GM12891 (cell line): ENCODE measurements around the gene BNC2.

Experiments used
- DNase-seq: peaks from one replicate; pipeline ENCODE4 v3.0.0; 2011; ENCODE audit warnings: low spot score; ENCODE audit not compliant: insufficient read length
- FAIRE-seq: peaks from 2 replicates; lab custom pipeline; 2011; peaks lifted over from hg19 to GRCh38; lab: Jason Lieb, UNC
- PAX5 ChIP-seq: IDR thresholded peaks from 2 replicates; pipeline ENCODE4 v1.6.1; 2011; ENCODE audit warnings: low read length, moderate library complexity, mild to moderate bottlenecking; ENCODE audit not compliant: insufficient read depth, severe bottlenecking
- POLR2A ChIP-seq: IDR thresholded peaks from 2 replicates; pipeline ENCODE4 v1.6.1; 2011; ENCODE audit warnings: low read depth, low read length, control low read depth
- POLR2AphosphoS5 ChIP-seq: IDR thresholded peaks from 2 replicates; pipeline ENCODE4 v1.6.1; 2011; ENCODE audit warnings: low read depth, low read length, control low read depth
- POU2F2 ChIP-seq: IDR thresholded peaks from 2 replicates; pipeline ENCODE4 v1.6.1; 2011; ENCODE audit warnings: low read depth, mild to moderate bottlenecking, control low read depth, low read length, moderate library complexity
- SPI1 ChIP-seq: IDR thresholded peaks from 2 replicates; pipeline ENCODE4 v1.6.1; 2011; ENCODE audit warnings: low read depth, low read length, control low read depth
- TAF1 ChIP-seq: IDR thresholded peaks from 2 replicates; pipeline ENCODE4 v1.6.1; 2011; ENCODE audit warnings: low read depth, low read length, control low read depth

The BNC2 gene

DNA sequence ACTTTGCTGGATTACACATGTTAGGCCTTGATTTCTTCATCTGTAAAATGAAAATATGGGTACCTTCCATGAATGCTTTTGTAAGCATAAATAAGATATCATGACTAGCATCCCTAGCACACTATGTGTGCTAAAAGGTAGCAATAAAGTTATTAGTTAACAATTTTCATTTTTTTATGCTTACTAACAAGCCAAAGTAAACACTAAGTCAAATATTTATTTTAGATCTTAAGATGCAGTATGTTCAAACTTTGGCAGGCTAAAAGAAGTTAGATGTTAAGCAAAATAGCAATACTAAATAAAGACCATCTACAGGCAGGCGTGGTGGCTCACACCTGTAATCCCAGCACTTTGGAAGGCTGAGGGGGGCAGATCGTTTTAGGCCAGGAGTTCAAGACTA is 169.1 kb downstream of the BNC2 start:
- DNase-seq (no peak), FAIRE-seq (no peak)
- TF ChIP-seq POLR2AphosphoS5: no peak
- TF ChIP-seq TAF1: no peak
- no peak for TF ChIP-seq SPI1

DNA sequence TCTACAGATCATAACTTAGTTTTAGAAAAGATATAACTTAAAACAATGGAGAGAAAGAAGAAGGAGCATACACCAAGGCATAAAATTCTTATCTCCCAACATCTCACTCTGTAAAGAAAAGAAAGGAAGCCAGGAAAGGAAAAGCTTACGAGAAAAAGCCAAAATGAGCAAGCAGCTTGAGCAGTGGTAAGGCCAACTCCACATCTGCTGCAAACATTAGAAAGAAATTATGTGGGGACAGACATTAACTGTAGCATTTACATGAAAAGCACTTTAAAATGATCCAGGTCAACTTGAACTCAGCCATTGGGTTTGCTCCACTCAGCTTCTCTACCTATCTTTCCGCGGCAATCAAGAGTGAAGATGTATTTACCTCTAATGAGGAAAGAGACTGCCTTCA is 176.9 kb downstream of the BNC2 start:
- DNase-seq (no peak), FAIRE-seq (no peak)
- TF ChIP-seq POLR2A: no peak
- TF ChIP-seq POLR2AphosphoS5: no peak
- no peak for TF ChIP-seq PAX5
- no peak for TF ChIP-seq TAF1
- no peak for TF ChIP-seq POU2F2
- no peak for TF ChIP-seq SPI1

DNA sequence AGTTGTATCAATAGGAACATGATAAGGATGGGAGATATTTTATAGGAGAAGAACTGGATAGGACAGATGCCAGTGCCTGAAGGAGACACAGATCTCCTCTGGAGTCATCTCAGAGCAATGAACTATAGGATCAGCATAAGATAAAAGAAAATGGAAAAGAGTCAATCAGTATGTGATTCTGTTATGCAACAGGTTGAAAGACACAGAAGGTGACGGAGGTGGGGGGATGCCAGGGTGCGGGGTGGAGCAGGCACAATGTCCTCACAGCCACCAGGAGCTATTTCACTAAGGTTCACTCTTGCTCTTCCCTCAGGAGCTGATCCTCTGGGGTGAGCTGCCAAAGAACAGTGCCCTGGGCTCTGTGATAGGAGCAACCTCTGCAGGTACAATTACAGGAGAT is 179.8 kb downstream of the BNC2 start:
- no peak for FAIRE-seq
- no peak for TF ChIP-seq SPI1
- TF ChIP-seq TAF1: no peak
- TF ChIP-seq PAX5: no peak
- TF ChIP-seq POLR2A: no peak
- no peak for TF ChIP-seq POU2F2
- TF ChIP-seq POLR2AphosphoS5: no peak
- DNase-seq: no peak

DNA sequence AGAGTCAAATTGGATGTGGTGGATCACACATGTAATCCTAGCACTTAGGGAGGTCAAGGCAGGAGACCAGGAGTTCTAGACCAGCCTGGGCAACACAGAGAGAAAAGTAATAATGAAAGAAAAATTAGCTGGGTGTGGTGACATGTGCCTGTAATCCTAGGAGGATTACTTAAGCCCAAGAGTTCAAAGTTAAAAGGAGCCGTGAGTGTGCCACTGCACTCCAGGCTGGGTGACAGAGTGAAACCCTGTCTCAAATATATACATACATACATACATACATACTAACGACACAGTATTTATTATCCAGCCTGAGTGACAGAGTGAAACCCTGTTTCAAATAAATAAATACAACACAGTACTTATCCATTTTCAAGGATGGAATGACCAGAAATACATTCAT is 180.3 kb downstream of the BNC2 start:
- DNase-seq (no peak), FAIRE-seq (no peak)
- TF ChIP-seq PAX5 (no peak), SPI1 (no peak), POLR2A (no peak), TAF1 (no peak), POU2F2 (no peak), POLR2AphosphoS5 (no peak)

DNA sequence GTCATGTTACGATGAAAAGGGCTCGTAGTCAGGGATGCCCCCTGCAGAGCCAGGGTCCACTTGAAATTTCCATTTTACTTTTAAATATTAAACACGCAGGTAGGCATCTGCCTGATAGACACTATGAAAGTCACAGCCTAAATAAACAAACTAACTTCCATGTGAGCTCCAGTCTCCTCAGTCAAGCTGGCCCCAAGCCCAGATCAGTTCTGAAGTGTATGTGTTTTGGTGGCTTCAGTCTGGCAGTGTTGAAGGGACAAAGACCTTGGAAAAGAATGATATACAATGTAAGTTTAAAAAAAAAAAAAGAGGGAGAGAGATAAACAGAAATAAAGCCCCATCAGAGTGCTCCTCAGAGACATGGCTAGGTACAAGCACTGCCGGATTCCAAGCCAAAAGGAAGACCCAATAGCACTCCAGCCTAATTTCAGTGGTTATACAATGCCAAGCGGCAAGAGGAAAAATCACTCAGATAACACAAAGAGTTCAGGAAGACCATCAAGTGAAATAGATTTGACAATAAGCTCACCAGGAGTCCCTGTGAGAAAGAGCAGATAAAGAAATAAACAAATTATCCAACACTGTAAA is 181.0 kb downstream of the BNC2 start:
- DNase-seq (no peak), FAIRE-seq (no peak)

DNA sequence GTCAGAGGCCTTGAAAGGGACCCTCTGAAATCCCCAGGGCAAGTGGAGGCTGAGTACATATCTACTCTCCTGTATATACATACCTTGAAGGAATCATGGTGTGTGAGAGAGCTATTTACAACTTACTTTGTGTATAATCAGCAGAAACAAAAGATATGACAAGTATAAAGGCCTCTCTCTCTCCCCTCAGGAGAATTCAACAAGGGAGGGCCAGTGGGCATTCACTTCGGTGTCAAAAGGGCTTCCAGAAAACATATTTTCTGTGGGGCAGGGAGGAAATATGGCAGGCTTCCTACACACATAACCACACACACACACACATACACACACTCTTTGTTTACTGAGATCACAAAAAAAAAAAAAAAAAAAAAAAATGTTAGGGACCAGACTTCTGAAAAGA is 181.7 kb downstream of the BNC2 start:
- TF ChIP-seq SPI1 (no peak), POLR2AphosphoS5 (no peak), PAX5 (no peak), TAF1 (no peak), POU2F2 (no peak), POLR2A (no peak)
- FAIRE-seq: no peak
- DNase-seq: no peak

More for the DNA sequence above, 181.0 kb downstream of the BNC2 start:
- TF ChIP-seq TAF1 (no peak), POU2F2 (no peak), POLR2A (no peak), SPI1 (no peak), PAX5 (no peak), POLR2AphosphoS5 (no peak)

DNA sequence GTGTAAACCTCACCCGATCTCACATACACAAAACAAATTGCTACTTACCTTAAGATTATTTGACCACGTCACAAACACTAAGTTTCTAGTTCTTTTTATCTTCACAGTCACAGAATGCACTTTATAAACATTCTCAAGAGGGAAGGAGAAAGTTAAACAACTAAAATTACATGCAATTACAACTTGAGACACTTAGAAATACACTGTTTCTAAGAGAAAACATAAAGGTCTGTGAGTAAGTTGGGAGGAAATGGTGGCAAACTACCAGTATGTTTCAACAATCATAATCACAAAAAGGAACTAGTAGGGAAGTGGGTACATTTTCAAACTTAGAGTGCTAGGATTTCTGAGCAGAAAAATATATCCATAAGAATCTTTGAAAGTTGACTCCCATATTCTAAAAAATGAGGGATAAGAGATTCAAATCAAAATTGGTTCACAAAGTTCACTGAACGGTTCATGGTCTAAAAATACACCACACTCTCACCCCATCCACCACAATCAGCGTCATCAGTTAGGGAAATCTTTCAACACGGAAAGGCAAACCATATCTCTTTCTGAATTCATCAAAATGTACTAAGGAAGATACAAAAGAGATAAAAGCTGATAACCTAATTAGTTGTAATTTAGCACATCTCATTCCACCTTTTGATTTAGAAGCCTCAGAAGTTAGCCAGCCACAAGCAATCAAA is 182.6 kb downstream of the BNC2 start:
- FAIRE-seq (no peak), DNase-seq (no peak)
- no peak for TF ChIP-seq SPI1
- TF ChIP-seq TAF1: no peak
- TF ChIP-seq POU2F2: no peak
- TF ChIP-seq POLR2A: no peak
- TF ChIP-seq POLR2AphosphoS5: no peak
- TF ChIP-seq PAX5: no peak

DNA sequence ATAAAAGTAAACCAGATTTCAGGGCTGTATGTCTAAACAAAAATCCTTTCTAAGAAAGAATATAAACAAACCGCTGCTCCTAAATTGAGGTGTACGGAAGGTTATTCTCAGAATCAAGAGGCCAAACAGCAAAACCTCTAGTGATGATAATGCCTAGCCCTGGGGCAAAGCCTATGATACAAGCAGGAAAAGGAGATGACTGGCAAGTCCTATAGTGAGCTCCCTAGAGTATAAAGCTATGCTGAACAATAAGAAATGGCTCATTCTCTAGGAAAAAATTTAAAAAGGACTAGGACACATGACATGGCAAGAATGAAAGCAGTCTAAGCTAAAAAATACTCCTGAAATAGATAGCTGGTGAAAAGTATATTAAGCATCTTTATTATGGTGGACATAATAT is 187.1 kb downstream of the BNC2 start:
- TF ChIP-seq POLR2A (no peak), TAF1 (no peak), PAX5 (no peak), POU2F2 (no peak), POLR2AphosphoS5 (no peak), SPI1 (no peak)
- FAIRE-seq: no peak
- DNase-seq: no peak

DNA sequence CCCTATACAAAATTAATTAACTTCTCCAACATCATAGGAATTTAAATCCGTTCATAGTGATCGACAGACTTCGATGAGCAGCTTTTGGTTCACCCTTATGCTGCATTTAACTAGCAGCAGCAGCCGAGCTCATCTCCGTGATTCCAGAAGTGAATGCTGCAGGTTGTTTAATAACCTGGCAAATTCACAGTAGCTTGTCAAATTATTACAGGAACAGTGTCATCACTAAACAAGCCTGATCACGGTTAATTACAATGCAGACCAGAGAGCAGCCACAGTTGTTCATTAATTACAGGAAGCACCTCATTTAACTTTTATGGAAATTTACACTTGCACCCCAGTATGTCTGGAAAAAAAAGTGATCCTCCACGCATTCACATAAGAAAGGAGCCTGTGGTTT is 188.2 kb downstream of the BNC2 start:
- no peak for DNase-seq
- TF ChIP-seq POLR2A (no peak), POLR2AphosphoS5 (no peak), POU2F2 (no peak), SPI1 (no peak)
- no peak for FAIRE-seq

DNA sequence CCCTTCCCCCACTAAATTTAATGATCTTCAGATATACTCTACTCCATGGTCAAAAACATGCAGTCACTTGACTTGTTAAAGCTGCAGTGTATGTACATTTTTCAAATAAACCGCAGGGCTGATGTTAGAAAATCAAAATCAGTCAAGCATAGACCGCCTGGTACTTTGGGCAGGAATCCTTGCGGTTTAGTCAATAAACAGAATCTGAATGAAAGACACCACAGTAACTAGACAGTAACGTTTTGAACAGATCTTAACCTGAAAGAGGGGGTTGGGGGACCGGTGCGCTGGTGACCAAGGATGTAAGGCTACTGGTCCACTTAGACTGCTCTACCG is 188.8 kb downstream of the BNC2 start:
- TF ChIP-seq POU2F2 (no peak), SPI1 (no peak), TAF1 (no peak), POLR2AphosphoS5 (no peak), POLR2A (no peak), PAX5 (no peak)

More for the DNA sequence above, 188.8 kb downstream of the BNC2 start:
- no peak for FAIRE-seq
- DNase-seq: no peak
